GM19023 (cell line): ENCODE results near the gene EMILIN3.
"Not testable (repeated sequence)": the region's sequence is repeated elsewhere in the genome, so short reads cannot be mapped to it uniquely, and the experiment has no call there.

ENCODE experiments used
- ATAC-seq: cut with Tn5 transposase; IDR thresholded peaks from one replicate; pipeline ENCODE4 v1.9.1; 2021; ENCODE audit warnings: mild to moderate bottlenecking, moderate library complexity; ENCODE audit not compliant: unreplicated experiment

EMILIN3 gene

DNA sequence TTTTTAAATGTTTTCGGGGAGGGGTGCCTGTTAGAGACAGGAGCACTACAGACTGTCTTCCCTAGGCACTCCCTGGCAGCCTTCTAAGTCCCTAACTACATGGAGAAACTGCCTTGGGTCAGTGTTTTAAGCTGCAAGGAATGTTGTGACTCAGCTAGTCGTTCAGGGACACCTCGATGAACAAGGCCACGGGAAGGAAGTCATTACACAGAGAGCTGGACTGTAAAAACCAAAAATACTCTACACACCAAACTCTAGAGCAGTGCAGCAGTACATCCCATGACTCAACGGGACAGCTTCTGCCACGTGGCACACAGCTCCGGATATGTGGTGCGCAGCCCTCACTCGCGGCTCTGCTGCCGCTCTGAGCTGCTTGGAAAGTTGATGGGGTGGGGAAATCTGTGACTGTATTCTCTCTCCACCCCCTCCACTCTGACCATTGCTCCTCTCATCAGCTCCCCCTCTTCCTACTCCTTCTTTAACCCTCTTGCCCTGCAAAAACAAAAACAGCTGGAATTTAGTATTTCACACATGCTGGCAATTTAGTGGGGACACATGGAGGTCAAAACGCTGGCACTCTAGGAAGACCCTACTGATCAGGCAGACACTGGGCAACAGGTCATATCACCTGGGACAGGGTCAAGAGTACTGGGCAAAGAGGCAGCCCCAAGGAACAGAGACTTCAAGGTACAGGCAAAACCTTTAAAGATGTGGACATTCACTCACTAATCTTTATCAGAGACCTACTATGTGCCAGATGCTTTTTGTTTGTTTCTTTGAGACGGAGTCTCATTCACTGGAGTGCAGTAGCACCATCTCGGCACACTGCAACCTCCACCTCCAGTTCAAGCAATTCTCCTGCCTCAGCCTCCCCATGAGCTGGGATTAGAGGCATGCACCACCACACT is 36.9 kb downstream of the EMILIN3 start:
- ATAC-seq: peak; percentile 73

DNA sequence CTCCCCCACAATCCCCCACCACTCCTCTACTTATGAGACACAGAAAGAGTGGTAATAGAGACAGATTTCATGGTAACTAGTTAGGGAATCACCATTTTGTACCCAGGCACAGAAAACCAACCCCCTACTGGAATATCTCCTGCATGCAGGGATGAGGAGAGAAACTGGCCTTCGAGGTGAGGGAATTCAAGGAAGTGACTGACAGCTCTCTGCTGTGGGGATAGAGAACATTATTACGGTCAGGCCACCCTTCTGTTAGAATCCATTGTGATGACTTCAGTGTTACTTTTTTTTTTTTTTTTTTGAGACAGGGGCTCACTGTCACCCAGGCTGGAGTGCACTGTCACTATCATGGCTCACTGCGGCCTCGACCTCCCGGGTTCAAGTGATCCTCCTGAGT is 39.4 kb downstream of the EMILIN3 start:
- no peak for ATAC-seq

DNA sequence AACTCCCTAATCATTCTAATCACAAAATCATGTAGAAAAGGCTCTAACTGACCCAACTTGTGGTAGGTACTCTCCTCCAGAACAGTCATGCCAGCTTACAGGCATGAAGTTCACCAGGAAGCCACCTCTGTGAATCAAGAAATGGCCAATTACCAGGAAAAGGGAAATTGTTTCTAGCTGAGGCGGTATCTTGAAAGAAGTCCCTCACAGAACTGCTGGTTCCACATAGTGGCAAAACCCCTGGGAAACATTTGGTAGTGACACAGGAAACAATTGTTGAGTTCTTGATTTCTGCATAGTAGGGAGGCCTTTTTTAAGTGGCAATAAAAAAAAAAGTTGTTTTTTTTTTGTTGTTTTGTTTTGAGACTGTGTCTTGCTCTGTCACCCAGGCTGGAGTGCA is 45.6 kb downstream of the EMILIN3 start:
- no peak for ATAC-seq

DNA sequence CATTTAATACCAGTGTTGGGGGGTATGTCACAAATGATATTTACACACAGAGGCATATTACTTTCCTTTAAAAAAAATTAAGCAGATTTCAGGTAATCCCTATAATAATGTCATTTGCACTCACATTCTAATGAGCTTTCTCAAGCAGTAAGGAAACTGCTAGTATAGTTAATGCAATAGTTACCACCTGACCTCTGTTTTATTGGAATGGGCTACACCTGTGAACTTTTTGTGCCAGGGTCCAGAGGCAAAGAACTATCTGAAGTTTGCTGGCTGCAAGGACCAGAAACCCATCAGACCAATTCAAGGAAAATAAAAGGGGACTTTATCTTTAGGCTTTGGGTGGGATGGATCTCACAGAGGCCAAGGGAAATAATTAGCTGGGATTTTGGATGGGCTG is 46.2 kb downstream of the EMILIN3 start:
- ATAC-seq: no peak

DNA sequence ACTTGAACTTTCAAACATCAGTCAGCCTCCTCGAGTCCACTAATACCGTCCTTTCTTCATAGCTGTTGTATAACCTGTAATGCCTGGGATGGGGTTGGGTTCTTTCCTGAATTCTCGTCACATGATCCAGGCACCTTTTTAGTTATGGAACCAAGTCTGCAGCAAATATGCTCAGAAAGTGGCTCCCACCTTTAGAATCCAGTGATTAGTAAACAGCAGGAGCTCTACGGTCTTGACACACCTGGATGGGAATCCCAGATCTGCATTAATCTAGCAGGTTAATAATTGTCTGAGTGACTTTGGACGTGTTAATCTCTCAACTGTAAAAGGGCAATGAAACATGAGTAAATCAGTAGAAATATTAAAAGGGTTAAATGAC is 48.4 kb downstream of the EMILIN3 start:
- no peak for ATAC-seq

DNA sequence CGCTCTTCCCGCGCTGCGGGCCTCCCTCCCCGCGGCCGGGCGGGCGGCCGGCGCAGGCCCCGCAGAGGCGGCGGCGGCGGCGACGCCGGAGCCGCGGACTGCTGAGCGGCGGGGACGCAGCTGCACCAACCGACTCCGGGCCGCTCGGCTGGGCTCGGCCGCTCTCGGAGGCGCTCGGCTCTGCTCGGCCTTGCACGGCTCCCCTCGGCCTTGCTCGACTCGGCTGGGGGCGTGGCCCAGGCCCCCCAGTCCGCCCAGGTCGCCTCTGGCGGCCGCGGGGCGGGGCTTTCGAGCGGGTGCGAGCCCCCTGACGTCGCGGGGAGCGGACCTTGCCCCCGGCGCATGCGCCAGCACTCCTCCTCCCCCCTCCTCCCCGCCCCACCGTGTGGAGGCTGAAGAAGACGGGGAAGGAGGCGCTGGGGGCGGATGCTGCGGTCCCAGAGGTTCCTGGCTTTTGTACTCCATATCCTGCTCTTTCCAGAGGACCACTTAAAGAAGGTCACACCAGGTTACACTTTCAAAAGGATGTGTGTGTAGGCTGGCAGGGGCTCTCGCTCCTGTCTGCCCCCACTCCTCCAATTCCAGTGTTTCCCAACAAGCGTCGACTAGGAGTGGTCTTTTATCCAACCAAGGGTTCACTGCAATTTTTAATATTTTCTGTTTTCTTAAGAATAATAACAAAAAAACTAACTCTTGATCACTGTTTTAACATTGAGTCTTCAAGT is 48.9 kb downstream of the EMILIN3 start, which contains the start of gene ZHX3:
ZHX3 (minus strand) TSS at position 186 of the 725 bp plus-strand sequence. CDS start 112,815 bp downstream, outside the sequence.
- peak; percentile 97 for ATAC-seq

DNA sequence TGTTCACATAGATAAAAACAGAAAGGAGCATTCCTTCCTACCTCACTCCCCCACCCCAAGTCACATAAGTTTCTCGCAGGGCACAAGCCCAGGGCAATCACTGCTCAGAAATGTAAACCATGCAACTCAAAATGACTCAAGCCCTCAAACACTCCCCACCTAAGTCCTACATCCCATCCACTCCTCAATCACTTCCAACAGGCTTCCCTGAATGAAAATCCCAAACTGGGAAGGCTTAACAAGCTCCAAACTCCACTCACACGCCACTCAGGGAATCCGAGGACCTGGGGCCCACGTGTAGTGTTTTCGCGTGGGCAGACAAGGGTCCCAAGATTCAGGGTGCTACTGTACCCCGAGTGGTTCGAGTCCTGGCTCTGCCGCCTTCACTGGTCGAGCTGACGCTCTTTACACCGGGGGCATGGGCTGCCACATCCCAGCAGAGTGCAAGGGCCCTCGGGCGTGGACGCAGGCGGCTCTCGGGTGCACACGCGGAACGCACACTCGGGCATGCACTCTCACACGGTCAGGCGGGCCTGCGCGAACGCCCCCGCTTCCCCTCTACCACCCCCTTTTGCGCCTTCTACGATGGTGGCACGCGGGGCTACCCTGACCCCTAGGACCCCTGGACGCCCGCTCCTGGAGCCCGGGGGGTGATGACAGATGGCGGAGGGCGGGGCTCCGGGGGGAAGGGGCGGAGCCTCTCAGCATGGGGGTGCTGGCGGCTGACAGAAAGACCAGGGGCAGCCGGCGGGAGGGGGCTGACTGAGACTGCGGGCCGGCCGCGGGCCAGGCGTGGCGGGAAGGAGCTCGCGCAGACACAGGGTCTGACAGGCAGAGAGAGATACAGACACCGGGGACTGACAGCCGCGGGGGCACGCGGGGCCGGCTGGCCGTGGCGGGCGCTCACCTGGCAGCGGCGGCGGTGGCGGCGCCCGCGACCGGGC is 49.7 kb downstream of the EMILIN3 start:
- ATAC-seq: peak; percentile 72

DNA sequence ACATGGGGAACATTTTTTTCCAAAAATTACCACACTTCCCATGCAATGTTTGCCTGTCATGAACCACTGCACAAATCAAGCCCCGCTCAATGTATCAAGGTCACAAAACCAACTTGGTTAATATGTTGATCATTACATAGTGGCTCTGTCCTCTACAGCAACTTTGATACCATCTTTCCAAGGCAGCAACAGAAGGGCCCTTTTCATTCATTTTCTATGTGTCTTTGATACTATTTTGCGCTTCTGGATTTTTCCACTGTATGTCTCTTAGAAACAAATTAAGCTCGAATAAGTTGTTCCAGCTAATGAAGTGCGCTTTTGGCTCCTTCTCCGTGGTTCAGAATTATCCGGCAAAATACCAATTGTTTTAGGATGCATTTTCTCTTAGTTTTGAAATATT is 50.6 kb downstream of the EMILIN3 start:
- no peak for ATAC-seq

DNA sequence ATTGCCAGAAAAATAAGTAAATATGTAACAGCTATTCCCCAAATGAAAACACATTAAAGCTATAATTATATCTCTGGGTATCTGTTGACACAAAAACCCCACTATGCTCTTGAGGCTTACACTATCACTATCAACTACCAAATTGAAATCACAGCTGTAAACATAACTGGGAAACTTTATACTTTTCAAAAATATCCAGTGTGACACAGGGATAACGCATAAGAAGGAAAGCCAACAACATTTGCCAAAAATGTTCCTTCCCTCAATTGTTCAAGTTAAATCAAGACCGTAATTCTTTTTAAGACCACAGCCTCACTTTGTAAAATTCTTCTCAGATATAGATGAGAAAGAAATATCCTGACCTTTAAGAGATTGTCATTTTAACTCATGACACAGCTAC is 52.2 kb downstream of the EMILIN3 start:
- ATAC-seq: no peak

DNA sequence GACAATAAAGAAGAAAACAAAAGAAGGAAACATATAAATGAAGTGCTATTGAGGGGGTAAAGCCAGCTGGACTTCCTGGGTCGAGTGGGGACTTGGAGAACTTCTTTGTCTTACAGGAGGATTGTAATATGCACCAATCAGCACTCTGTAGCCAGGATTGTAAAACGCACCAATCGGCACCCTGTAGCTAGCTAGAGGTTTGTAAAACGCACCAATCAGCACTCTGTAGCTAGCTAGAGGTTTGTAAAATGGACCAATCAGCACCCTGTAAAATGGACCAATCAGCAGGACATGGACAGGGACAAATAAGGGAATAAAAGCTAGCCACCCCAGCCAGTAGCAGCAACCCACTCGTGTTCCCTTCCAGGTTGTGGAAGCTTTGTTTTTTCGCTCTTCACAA is 54.6 kb downstream of the EMILIN3 start:
- ATAC-seq: not testable (repeated sequence)
